ENCODE data around the gene ABCD3. TPM values are rescaled to one million over a fixed set of nuclear protein-coding genes. Genes with fewer than 3 reads are reported as not detected.

ABCD3 gene
- total and polyA plus RNA-seq, 2 of the 13 experiments (the other 11 are each of a cell fraction or from before 2014, with no cell fraction given): 27.5 to 166 TPM

DNA sequence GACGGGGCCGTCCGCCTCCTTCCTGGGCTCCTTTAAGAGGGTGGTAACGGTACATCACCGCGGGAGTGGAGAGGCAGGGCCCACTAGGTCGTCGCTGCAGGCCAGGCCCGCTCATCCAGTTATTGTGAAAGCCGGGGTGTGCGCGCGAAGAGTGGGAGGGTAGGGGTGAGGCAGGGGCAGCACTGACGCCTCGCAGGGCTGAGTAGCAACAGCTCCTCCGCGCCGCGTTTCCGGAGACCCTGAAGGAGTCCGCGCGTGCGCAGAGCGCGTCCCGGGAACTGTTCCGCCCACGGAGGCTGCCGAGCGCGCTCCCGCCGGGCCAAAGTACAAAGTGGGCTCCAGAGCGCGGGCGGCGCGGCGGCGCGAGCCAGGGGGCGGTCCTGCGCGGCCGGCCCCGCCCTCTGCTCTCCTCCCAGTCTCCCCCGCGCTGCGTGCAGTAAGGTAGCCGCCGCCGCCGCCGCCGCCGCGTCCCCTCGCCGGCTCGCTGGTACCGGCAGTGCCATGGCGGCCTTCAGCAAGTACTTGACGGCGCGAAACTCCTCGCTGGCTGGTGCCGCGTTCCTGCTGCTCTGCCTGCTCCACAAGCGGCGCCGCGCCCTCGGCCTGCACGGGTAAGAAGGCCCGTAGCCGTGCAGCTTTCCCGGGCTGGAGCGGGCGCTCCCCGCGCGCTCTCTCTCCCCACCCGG lies at the start of gene ABCD3 (continued):
- TF ChIP-seq REL (CRISPR knock-in tag; conservative IDR thresholded peaks at IDR 0.05): peak; percentile 66; the same call in 1 of the 2 replicates
- no peak for TF ChIP-seq NONO (IDR thresholded peaks at IDR 0.05)
- TF ChIP-seq NONO (CRISPR knock-in tag; conservative IDR thresholded peaks at IDR 0.05): peak; percentile 97
- TF ChIP-seq, protein P1, sequence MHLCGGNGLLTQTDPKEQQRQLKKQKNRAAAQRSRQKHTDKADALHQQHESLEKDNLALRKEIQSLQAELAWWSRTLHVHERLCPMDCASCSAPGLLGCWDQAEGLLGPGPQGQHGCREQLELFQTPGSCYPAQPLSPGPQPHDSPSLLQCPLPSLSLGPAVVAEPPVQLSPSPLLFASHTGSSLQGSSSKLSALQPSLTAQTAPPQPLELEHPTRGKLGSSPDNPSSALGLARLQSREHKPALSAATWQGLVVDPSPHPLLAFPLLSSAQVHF (CRISPR knock-in tag; IDR thresholded peaks at IDR 0.05): no peak; the same call in 1 of the 2 replicates
- peak; percentile 27; the same call in 1 of the 2 replicates for TF ChIP-seq ESRRA (CRISPR knock-in tag; IDR thresholded peaks at IDR 0.05; ENCODE audit: low read depth)
- TF ChIP-seq, protein P2, sequence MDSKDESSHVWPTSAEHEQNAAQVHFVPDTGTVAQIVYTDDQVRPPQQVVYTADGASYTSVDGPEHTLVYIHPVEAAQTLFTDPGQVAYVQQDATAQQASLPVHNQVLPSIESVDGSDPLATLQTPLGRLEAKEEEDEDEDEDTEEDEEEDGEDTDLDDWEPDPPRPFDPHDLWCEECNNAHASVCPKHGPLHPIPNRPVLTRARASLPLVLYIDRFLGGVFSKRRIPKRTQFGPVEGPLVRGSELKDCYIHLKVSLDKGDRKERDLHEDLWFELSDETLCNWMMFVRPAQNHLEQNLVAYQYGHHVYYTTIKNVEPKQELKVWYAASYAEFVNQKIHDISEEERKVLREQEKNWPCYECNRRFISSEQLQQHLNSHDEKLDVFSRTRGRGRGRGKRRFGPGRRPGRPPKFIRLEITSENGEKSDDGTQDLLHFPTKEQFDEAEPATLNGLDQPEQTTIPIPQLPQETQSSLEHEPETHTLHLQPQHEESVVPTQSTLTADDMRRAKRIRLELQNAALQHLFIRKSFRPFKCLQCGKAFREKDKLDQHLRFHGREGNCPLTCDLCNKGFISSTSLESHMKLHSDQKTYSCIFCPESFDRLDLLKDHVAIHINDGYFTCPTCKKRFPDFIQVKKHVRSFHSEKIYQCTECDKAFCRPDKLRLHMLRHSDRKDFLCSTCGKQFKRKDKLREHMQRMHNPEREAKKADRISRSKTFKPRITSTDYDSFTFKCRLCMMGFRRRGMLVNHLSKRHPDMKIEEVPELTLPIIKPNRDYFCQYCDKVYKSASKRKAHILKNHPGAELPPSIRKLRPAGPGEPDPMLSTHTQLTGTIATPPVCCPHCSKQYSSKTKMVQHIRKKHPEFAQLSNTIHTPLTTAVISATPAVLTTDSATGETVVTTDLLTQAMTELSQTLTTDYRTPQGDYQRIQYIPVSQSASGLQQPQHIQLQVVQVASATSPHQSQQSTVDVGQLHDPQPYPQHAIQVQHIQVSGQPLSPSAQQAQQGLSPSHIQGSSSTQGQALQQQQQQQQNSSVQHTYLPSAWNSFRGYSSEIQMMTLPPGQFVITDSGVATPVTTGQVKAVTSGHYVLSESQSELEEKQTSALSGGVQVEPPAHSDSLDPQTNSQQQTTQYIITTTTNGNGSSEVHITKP (CRISPR knock-in tag; IDR thresholded peaks at IDR 0.05; ENCODE audit: low read depth): no peak
- 0 out of 2 replicates have a peak, but pooled peaks have one; percentile 59 for TF ChIP-seq ZNF441 (CRISPR knock-in tag; IDR thresholded peaks at IDR 0.05; ENCODE audit: borderline replicate concordance)
- TF ChIP-seq ZNF460 (CRISPR knock-in tag; IDR thresholded peaks at IDR 0.05; ENCODE audit: borderline replicate concordance): no peak; the same call in 1 of the 2 replicates
- TF ChIP-seq, protein P3, sequence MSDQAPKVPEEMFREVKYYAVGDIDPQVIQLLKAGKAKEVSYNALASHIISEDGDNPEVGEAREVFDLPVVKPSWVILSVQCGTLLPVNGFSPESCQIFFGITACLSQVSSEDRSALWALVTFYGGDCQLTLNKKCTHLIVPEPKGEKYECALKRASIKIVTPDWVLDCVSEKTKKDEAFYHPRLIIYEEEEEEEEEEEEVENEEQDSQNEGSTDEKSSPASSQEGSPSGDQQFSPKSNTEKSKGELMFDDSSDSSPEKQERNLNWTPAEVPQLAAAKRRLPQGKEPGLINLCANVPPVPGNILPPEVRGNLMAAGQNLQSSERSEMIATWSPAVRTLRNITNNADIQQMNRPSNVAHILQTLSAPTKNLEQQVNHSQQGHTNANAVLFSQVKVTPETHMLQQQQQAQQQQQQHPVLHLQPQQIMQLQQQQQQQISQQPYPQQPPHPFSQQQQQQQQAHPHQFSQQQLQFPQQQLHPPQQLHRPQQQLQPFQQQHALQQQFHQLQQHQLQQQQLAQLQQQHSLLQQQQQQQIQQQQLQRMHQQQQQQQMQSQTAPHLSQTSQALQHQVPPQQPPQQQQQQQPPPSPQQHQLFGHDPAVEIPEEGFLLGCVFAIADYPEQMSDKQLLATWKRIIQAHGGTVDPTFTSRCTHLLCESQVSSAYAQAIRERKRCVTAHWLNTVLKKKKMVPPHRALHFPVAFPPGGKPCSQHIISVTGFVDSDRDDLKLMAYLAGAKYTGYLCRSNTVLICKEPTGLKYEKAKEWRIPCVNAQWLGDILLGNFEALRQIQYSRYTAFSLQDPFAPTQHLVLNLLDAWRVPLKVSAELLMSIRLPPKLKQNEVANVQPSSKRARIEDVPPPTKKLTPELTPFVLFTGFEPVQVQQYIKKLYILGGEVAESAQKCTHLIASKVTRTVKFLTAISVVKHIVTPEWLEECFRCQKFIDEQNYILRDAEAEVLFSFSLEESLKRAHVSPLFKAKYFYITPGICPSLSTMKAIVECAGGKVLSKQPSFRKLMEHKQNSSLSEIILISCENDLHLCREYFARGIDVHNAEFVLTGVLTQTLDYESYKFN (CRISPR knock-in tag; conservative IDR thresholded peaks at IDR 0.05): peak; percentile 85
- TF ChIP-seq ZNF777 (CRISPR knock-in tag; IDR thresholded peaks at IDR 0.05): peak; percentile 95
- TF ChIP-seq, protein P4, sequence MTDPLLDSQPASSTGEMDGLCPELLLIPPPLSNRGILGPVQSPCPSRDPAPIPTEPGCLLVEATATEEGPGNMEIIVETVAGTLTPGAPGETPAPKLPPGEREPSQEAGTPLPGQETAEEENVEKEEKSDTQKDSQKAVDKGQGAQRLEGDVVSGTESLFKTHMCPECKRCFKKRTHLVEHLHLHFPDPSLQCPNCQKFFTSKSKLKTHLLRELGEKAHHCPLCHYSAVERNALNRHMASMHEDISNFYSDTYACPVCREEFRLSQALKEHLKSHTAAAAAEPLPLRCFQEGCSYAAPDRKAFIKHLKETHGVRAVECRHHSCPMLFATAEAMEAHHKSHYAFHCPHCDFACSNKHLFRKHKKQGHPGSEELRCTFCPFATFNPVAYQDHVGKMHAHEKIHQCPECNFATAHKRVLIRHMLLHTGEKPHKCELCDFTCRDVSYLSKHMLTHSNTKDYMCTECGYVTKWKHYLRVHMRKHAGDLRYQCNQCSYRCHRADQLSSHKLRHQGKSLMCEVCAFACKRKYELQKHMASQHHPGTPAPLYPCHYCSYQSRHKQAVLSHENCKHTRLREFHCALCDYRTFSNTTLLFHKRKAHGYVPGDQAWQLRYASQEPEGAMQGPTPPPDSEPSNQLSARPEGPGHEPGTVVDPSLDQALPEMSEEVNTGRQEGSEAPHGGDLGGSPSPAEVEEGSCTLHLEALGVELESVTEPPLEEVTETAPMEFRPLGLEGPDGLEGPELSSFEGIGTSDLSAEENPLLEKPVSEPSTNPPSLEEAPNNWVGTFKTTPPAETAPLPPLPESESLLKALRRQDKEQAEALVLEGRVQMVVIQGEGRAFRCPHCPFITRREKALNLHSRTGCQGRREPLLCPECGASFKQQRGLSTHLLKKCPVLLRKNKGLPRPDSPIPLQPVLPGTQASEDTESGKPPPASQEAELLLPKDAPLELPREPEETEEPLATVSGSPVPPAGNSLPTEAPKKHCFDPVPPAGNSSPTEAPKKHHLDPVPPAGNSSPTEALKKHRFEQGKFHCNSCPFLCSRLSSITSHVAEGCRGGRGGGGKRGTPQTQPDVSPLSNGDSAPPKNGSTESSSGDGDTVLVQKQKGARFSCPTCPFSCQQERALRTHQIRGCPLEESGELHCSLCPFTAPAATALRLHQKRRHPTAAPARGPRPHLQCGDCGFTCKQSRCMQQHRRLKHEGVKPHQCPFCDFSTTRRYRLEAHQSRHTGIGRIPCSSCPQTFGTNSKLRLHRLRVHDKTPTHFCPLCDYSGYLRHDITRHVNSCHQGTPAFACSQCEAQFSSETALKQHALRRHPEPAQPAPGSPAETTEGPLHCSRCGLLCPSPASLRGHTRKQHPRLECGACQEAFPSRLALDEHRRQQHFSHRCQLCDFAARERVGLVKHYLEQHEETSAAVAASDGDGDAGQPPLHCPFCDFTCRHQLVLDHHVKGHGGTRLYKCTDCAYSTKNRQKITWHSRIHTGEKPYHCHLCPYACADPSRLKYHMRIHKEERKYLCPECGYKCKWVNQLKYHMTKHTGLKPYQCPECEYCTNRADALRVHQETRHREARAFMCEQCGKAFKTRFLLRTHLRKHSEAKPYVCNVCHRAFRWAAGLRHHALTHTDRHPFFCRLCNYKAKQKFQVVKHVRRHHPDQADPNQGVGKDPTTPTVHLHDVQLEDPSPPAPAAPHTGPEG (CRISPR knock-in tag; IDR thresholded peaks at IDR 0.05): no peak; the same call in 1 of the 2 replicates
- TF ChIP-seq ISX (CRISPR knock-in tag; conservative IDR thresholded peaks at IDR 0.05): no peak
- TF ChIP-seq, protein P5, sequence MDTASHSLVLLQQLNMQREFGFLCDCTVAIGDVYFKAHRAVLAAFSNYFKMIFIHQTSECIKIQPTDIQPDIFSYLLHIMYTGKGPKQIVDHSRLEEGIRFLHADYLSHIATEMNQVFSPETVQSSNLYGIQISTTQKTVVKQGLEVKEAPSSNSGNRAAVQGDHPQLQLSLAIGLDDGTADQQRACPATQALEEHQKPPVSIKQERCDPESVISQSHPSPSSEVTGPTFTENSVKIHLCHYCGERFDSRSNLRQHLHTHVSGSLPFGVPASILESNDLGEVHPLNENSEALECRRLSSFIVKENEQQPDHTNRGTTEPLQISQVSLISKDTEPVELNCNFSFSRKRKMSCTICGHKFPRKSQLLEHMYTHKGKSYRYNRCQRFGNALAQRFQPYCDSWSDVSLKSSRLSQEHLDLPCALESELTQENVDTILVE (CRISPR knock-in tag; IDR thresholded peaks at IDR 0.05): no peak

Data from HepG2 (cell line).